ENCODE results near the gene UGT2A2.

- TF ChIP-seq CTCF (IDR thresholded peaks at IDR 0.05) (no peak), EP300 (IDR thresholded peaks at IDR 0.05) (no peak), POLR2A (IDR thresholded peaks at IDR 0.05) (no peak), POLR2AphosphoS5 (IDR thresholded peaks at IDR 0.05) (no peak)
Observed at GRCh38 chr4:69649629-69650028, 10.2 kb upstream of the UGT2A2 start.
